Measurements from ENCODE around the gene GRM4.

DNA sequence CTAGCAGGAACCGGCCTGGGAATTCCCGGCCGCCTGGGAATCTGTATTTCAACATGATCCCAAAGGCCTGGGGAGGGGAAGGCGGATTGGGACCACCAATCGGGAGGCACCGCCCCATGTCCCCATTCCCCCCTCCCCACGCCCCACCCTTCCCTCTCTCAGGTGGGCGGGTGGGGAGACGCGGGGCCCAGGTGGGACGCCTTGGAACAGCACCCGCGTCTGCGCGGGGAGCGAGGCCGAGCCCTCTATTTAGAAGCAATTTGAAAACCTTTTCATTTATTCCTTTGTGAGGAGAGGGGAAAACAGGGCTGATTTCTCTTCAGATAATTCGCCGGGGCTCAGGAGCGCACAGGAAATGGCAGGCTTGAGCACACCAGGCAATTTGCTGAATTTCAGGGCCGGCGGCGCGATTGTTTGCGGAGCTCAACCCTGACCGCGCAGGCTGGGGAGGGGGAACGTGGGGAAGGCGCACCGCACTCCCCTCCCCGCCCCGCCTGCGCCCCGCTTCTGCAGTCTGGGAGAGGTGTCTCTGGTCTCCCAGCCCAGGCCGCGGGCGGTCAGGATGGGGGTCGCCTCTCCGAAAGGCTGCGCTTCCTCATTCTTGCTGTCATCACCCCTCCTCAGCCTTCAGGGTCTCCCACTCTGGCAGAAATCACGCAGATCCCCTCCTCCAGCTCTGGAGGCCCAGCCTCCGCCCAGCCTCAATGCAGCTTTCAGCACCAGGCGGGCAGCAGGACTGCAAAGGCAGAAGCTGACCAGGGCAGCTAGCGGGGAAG lies 170.0 kb downstream of the GRM4 start:
- TF ChIP-seq YY1 (IDR thresholded peaks at IDR 0.05; ENCODE audit: insufficient read depth, insufficient read length), result no peak
- TF ChIP-seq ZNF274 (IDR thresholded peaks at IDR 0.05; ENCODE audit: low read depth, low read length), result no peak
- no peak for TF ChIP-seq SUZ12 (IDR thresholded peaks at IDR 0.05; ENCODE audit: extremely low read depth, insufficient read depth, insufficient read length)
